Mesendoderm (in vitro differentiated cells): Measurements from ENCODE around the gene FOLH1.
"Not testable (repeated sequence)": the region's sequence is repeated elsewhere in the genome, so short reads cannot be mapped to it uniquely, and the experiment has no call there.

Experiments
- DNase-seq: peaks from one replicate; pipeline ENCODE4 v3.0.0; 2013
- H2AK5ac ChIP-seq: 2 replicates; pipeline ENCODE4 v1.6.1; 2013; ENCODE audit warnings: low read length, inconsistent platforms
- H2BK120ac ChIP-seq: 2 replicates; pipeline ENCODE4 v1.6.1; 2013; ENCODE audit warnings: low read depth, mild to moderate bottlenecking, low read length, moderate library complexity, mixed read lengths
- H2BK15ac ChIP-seq: replicated peaks from 2 replicates; pipeline ENCODE4 v1.6.1; 2013; ENCODE audit warnings: low read depth, mild to moderate bottlenecking, moderate library complexity
- H2BK5ac ChIP-seq: 2 replicates; pipeline ENCODE4 v1.6.1; 2013; ENCODE audit warnings: low read length, inconsistent platforms
- H3K18ac ChIP-seq: 2 replicates; pipeline ENCODE4 v1.6.1; 2013; ENCODE audit warnings: mild to moderate bottlenecking, low read length, mixed read lengths
- H3K23ac ChIP-seq: one replicate; pipeline ENCODE4 v1.6.1; 2013; ENCODE audit warnings: low read length
- H3K27ac ChIP-seq: 2 replicates; pipeline ENCODE4 v1.5.1; 2013; ENCODE audit warnings: low read depth, mild to moderate bottlenecking, inconsistent platforms, low read length, moderate library complexity
- H3K27me3 ChIP-seq: 2 replicates; pipeline ENCODE4 v1.6.1; 2013; ENCODE audit warnings: low read length, control low read depth, mild to moderate bottlenecking, inconsistent platforms; ENCODE audit not compliant: insufficient read depth, poor library complexity
- H3K36me3 ChIP-seq: 2 replicates; pipeline ENCODE4 v1.6.1; 2013; ENCODE audit warnings: low read length, inconsistent platforms; ENCODE audit not compliant: control insufficient read depth, insufficient read depth
- H3K4ac ChIP-seq: one replicate; pipeline ENCODE4 v1.6.1; 2013; ENCODE audit warnings: low read depth, mild to moderate bottlenecking, low read length, moderate library complexity
- H3K4me1 ChIP-seq: 2 replicates; pipeline ENCODE4 v1.6.1; 2013; ENCODE audit warnings: low read depth, low read length, inconsistent platforms; ENCODE audit not compliant: control insufficient read depth
- H3K4me2 ChIP-seq: 2 replicates; pipeline ENCODE4 v1.6.1; 2013; ENCODE audit warnings: low read length
- H3K4me3 ChIP-seq: 2 replicates; pipeline ENCODE4 v1.5.1; 2013; ENCODE audit warnings: mild to moderate bottlenecking, low read length
- H3K56ac ChIP-seq: one replicate; pipeline ENCODE4 v1.6.1; 2013; ENCODE audit warnings: low read length
- H3K79me1 ChIP-seq: 2 replicates; pipeline ENCODE4 v1.6.1; 2013; ENCODE audit warnings: low read length, inconsistent platforms
- H3K79me2 ChIP-seq: 2 replicates; pipeline ENCODE4 v1.6.1; 2013; ENCODE audit warnings: mild to moderate bottlenecking, low read length; ENCODE audit not compliant: control insufficient read depth, insufficient read depth
- H3K9ac ChIP-seq: 2 replicates; pipeline ENCODE4 v1.6.1; 2013; ENCODE audit warnings: low read length, inconsistent platforms
- H4K5ac ChIP-seq: one replicate; pipeline ENCODE4 v1.6.1; 2013; ENCODE audit warnings: low read length
- H4K8ac ChIP-seq: one replicate; pipeline ENCODE4 v1.6.1; 2013; ENCODE audit warnings: low read depth, mild to moderate bottlenecking, control low read depth, low read length, moderate library complexity
- WGBS: extraction: QIAGEN DNeasy Blood & Tissue Kit; methylation state at CpG from one replicate; pipeline ENCODE4 v1.1.7; 2013; ENCODE audit warnings: low lambda C conversion rate, missing lambda C conversion rate; ENCODE audit not compliant: insufficient coverage; ENCODE audit errors: extremely low coverage; 5-methylcytosine and 5-hydroxymethylcytosine counted together

FOLH1 gene

GRCh38 chr11:49175378-49175777 is 33.0 kb downstream of the FOLH1 start:
- H3K79me1 ChIP-seq, H3K27ac ChIP-seq, H4K5ac ChIP-seq, H3K23ac ChIP-seq, H4K8ac ChIP-seq, H2AK5ac ChIP-seq, H3K4ac ChIP-seq, H3K4me3 ChIP-seq, H3K79me2 ChIP-seq, H3K36me3 ChIP-seq, H3K4me1 ChIP-seq, H3K27me3 ChIP-seq, H3K56ac ChIP-seq, H2BK5ac ChIP-seq, H3K4me2 ChIP-seq, H3K18ac ChIP-seq, DNase-seq, H2BK15ac ChIP-seq, H2BK120ac ChIP-seq, H3K9ac ChIP-seq: not testable (repeated sequence)

GRCh38 chr11:49174691-49175366 is 33.6 kb downstream of the FOLH1 start:
- not testable (repeated sequence) for H2AK5ac ChIP-seq, H2BK5ac ChIP-seq, H3K18ac ChIP-seq, H3K36me3 ChIP-seq, H4K5ac ChIP-seq, H3K23ac ChIP-seq, H2BK15ac ChIP-seq, H3K79me2 ChIP-seq, H3K4me1 ChIP-seq, H3K56ac ChIP-seq, H3K27me3 ChIP-seq, H3K27ac ChIP-seq, H3K9ac ChIP-seq, H4K8ac ChIP-seq, H3K4me2 ChIP-seq, H3K4me3 ChIP-seq, H3K4ac ChIP-seq, H3K79me1 ChIP-seq, DNase-seq, H2BK120ac ChIP-seq
- WGBS, result no CpG with 5 or more reads among the region's 3 CpGs

- H3K56ac ChIP-seq, H3K27ac ChIP-seq, H3K4me3 ChIP-seq, H4K8ac ChIP-seq, H3K36me3 ChIP-seq, H2AK5ac ChIP-seq, H2BK120ac ChIP-seq, H3K4me2 ChIP-seq, H3K4me1 ChIP-seq, H4K5ac ChIP-seq, H3K18ac ChIP-seq, H3K4ac ChIP-seq, H3K27me3 ChIP-seq, H3K23ac ChIP-seq, H2BK5ac ChIP-seq, H3K79me2 ChIP-seq, H3K79me1 ChIP-seq, H3K9ac ChIP-seq, DNase-seq, H2BK15ac ChIP-seq: not testable (repeated sequence)
- no CpG with 5 or more reads among the region's 3 CpGs for WGBS
These were observed 36.8 kb downstream of the FOLH1 start for GRCh38 chr11:49171613-49172012.

- not testable (repeated sequence) for H3K27me3 ChIP-seq, H2BK5ac ChIP-seq, H4K8ac ChIP-seq, H3K4me3 ChIP-seq, H3K9ac ChIP-seq, H3K4ac ChIP-seq, DNase-seq, H2BK120ac ChIP-seq, H2BK15ac ChIP-seq, H3K36me3 ChIP-seq, H3K4me1 ChIP-seq, H3K56ac ChIP-seq, H3K79me2 ChIP-seq, H4K5ac ChIP-seq, H3K79me1 ChIP-seq, H2AK5ac ChIP-seq, H3K18ac ChIP-seq, H3K23ac ChIP-seq, H3K27ac ChIP-seq, H3K4me2 ChIP-seq
- WGBS, result 100% methylated on average over 1 of the region's 3 CpGs
These were observed 38.8 kb downstream of the FOLH1 start for GRCh38 chr11:49169579-49169978.

GRCh38 chr11:49168992-49169391 is 39.4 kb downstream of the FOLH1 start:
- not testable (repeated sequence) for H2BK5ac ChIP-seq, H3K79me1 ChIP-seq, H4K8ac ChIP-seq, H2BK120ac ChIP-seq, H3K23ac ChIP-seq, H3K4me3 ChIP-seq, H3K36me3 ChIP-seq, H3K4me1 ChIP-seq, H3K27ac ChIP-seq, H3K9ac ChIP-seq, H4K5ac ChIP-seq, DNase-seq, H3K18ac ChIP-seq, H3K4ac ChIP-seq, H3K27me3 ChIP-seq, H2BK15ac ChIP-seq, H2AK5ac ChIP-seq, H3K56ac ChIP-seq, H3K79me2 ChIP-seq, H3K4me2 ChIP-seq
- no CpG with 5 or more reads among the region's 4 CpGs for WGBS

GRCh38 chr11:49151211-49151610 is 57.2 kb downstream of the FOLH1 start:
- H2BK5ac ChIP-seq, result no peak overlapping the region
- H3K79me2 ChIP-seq, result no peaks in the 10 kb centered on the region
- WGBS, result no CpG with 5 or more reads among the region's 12 CpGs
- H3K27ac ChIP-seq, result no peak overlapping the region
- H2AK5ac ChIP-seq, result no peak overlapping the region
- H2BK15ac ChIP-seq, result no peak overlapping the region
- H3K36me3 ChIP-seq, result no peaks in the 10 kb centered on the region
- no peak overlapping the region for H2BK120ac ChIP-seq
- H3K79me1 ChIP-seq, result no peaks in the 10 kb centered on the region
- H4K8ac ChIP-seq, result no peak overlapping the region
- no peaks in the 10 kb centered on the region for H3K27me3 ChIP-seq
- H3K4ac ChIP-seq, result no peak overlapping the region
- no peak overlapping the region for H3K18ac ChIP-seq
- no peak overlapping the region for H3K9ac ChIP-seq
- no peak overlapping the region for H3K4me3 ChIP-seq
- H4K5ac ChIP-seq, result no peak overlapping the region
- no peak for DNase-seq
- no peak overlapping the region for H3K23ac ChIP-seq
- H3K4me2 ChIP-seq, result no peak overlapping the region
- H3K4me1 ChIP-seq, result no peaks in the 10 kb centered on the region
- H3K56ac ChIP-seq, result no peak overlapping the region
